ENCODE data around the gene CYP2A6.
"Not testable (repeated sequence)": the region's sequence is repeated elsewhere in the genome, so short reads cannot be mapped to it uniquely, and the experiment has no call there.

CYP2A6 gene

GRCh38 chr19:40843653-40844052 lies 6.6 kb downstream of the CYP2A6 start:
- not testable (repeated sequence) for DNase-seq (ENCODE audit: low spot score)

GRCh38 chr19:40842997-40843652 lies 7.1 kb downstream of the CYP2A6 start:
- DNase-seq (ENCODE audit: low spot score) = not testable (repeated sequence)

- not testable (repeated sequence) for DNase-seq (ENCODE audit: low spot score)
Measured at GRCh38 chr19:40842012-40842411, 8.2 kb downstream of the CYP2A6 start.

- DNase-seq (ENCODE audit: low spot score) = not testable (repeated sequence)
Measured at GRCh38 chr19:40838477-40838876, 11.8 kb downstream of the CYP2A6 start.

GRCh38 chr19:40836754-40837429 lies 13.4 kb downstream of the CYP2A6 start:
- DNase-seq (ENCODE audit: low spot score) = no peak

- DNase-seq (ENCODE audit: low spot score) = not testable (repeated sequence)
Measured at GRCh38 chr19:40833728-40834533, 16.3 kb downstream of the CYP2A6 start.

- DNase-seq (ENCODE audit: low spot score) = not testable (repeated sequence)
Measured at GRCh38 chr19:40832431-40832790, 17.8 kb downstream of the CYP2A6 start.

- peak; percentile 83 for DNase-seq (ENCODE audit: low spot score)
Measured at GRCh38 chr19:40831502-40832430, 18.5 kb downstream of the CYP2A6 start.

- DNase-seq (ENCODE audit: low spot score) = not testable (repeated sequence)
Measured at GRCh38 chr19:40830741-40831140, 19.5 kb downstream of the CYP2A6 start.

- DNase-seq (ENCODE audit: low spot score) = no peak
Measured at GRCh38 chr19:40829205-40829604, 21.0 kb downstream of the CYP2A6 start.

GRCh38 chr19:40827386-40828247 lies 22.6 kb downstream of the CYP2A6 start:
- DNase-seq (ENCODE audit: low spot score) = no peak

- DNase-seq (ENCODE audit: low spot score) = not testable (repeated sequence)
Measured at GRCh38 chr19:40826699-40827385, 23.4 kb downstream of the CYP2A6 start.

GRCh38 chr19:40826312-40826698 lies 23.9 kb downstream of the CYP2A6 start:
- DNase-seq (ENCODE audit: low spot score) = not testable (repeated sequence)

- not testable (repeated sequence) for DNase-seq (ENCODE audit: low spot score)
Measured at GRCh38 chr19:40825460-40826095, 24.7 kb downstream of the CYP2A6 start.

GRCh38 chr19:40824916-40825315 lies 25.3 kb downstream of the CYP2A6 start:
- DNase-seq (ENCODE audit: low spot score) = not testable (repeated sequence)

- DNase-seq (ENCODE audit: low spot score) = not testable (repeated sequence)
Measured at GRCh38 chr19:40822704-40823553, 27.3 kb downstream of the CYP2A6 start.

GRCh38 chr19:40822161-40822560 lies 28.1 kb downstream of the CYP2A6 start:
- DNase-seq (ENCODE audit: low spot score) = no peak

GRCh38 chr19:40819479-40820234 lies 30.6 kb downstream of the CYP2A6 start:
- not testable (repeated sequence) for DNase-seq (ENCODE audit: low spot score)
